Stimulated activated CD8-positive, alpha-beta memory T cell treated with anti-CD3 and anti-CD28 coated beads, Interleukin-12 subunit alpha, Interleukin-12 subunit beta, amount 100 ng/mL, for 1 hour (primary cell): ENCODE data around the gene DLGAP1.

Source experiments
- DNase-seq: peaks from one replicate; pipeline ENCODE4 v3.0.0-alpha.2; 2020; ENCODE audit warnings: low read depth

The DLGAP1 gene

GRCh38 chr18:4286256-4286655 is 168.9 kb downstream of the DLGAP1 start:
- DNase-seq = no peak

GRCh38 chr18:4285525-4285924 is 169.6 kb downstream of the DLGAP1 start:
- DNase-seq = no peak

GRCh38 chr18:4284528-4284927 is 170.6 kb downstream of the DLGAP1 start:
- no peak for DNase-seq

DNA sequence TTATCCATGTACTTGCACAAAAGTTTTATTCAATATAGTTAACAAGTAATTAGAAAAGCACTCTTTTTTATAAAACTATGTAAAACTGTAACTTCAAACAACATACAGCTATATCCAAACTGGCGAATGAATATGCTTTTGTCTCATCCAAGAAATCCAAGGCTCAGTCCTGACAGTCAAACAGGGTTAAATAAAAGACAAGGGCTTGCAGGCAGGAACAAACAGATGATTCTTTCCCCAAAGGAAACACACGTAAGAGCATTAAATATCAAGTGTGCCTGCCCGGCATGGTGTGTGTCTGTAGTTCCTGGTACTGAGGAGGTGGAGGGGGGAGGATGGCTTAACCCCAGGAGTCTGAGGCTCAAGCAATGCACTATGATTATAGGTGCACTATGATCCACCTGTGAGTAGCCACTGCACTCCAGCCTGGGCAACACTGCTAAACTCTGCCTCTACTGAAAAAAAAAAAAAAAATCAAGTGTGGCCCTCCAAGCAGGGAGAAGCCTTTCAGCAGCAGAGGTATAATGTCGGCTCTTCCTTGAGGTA is 171.3 kb downstream of the DLGAP1 start:
- no peak for DNase-seq

- no peak for DNase-seq
Observed at GRCh38 chr18:4282954-4283353, 172.2 kb downstream of the DLGAP1 start.

- DNase-seq = no peak
Observed at GRCh38 chr18:4276953-4277585, 178.0 kb downstream of the DLGAP1 start.

DNA sequence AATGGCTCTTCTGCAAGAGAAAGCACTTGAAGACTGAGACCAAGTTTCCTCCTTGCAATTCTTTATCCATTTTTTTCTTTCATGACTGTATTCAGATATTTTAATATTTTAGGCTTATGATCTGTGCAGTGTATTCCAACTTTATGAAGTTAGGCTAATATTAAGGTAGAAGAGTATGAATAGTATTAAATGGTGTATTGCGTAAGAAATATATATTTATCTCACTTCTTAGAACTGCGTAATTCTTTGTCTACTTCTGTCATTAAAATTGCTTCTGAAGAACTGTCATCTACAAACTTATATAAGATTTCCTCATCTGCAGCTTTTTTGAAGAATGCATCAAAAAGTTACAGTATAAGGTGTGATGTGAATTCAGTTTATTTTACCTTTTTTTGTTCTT is 183.2 kb downstream of the DLGAP1 start:
- no peak for DNase-seq

- no peak for DNase-seq
Observed at GRCh38 chr18:4270988-4271387, 184.1 kb downstream of the DLGAP1 start.

DNA sequence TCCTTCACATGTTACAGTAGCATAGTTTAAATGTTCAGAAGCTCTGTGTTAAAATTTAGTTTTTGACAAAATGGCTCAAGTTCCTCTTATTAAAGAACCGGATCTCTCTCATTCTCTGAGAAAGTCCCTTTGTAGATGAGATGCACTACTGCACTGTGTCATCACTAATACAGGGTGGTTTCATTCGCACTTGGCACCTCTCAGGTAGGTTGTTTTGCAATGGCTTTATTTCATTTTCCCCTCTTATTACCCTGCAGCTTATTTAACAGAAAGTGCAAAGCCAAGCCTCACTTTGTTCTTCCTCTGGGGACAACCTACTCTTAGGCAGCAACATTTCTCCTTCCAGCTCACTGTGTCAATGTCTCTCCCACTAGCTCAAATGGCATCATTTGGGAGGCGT is 185.1 kb downstream of the DLGAP1 start:
- DNase-seq = no peak

GRCh38 chr18:4267641-4268040 is 187.5 kb downstream of the DLGAP1 start:
- DNase-seq = no peak

GRCh38 chr18:4264347-4264791 is 190.7 kb downstream of the DLGAP1 start:
- DNase-seq = no peak

DNA sequence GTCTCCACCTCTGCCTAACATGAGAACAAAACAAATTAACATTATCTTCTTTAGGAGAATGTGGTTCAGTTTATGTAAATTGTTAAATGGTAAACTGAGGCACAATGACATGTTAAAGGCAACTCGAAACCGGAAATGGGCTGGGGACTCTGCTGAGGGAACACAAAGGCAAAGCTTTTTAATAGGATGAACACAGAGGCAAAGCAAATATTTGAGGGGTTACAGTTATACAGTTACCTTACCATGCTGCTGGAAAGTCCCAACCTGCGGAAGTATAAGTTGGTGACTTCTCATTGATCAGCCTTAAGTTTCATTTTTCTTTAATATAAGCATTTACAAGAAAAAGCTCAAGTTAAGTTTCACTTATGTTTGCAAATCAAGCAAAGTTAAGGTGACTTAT is 195.0 kb downstream of the DLGAP1 start:
- DNase-seq = no peak

DNA sequence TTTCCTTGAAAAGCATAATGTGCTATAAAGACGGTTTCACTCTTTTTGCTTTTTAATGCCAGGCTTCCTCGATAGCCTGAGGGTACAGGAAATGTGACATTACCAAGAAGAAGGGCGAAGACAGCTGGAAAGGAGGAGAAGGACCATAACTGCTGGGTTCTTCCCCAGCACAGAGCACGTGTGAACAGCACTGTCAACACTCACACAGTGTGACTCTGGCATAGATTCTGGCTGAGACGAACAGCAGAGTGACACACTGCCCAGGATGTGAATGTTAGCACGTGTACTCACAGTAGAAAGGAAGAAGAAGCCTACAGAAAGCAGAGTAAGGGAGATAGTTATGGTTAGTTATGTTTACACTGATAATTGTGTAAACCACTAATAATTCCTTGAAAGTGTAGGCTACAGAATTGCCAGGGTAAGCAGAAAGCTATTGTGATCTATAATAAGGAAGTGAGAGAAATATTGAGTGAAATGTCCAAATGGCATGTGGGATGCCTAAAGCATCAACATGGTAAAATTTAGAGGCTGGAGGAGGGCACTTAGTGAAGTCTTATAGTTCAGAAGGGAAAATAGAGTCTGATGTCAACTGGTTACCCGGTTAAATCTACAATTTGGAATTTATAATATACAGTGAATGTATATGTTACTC is 198.2 kb downstream of the DLGAP1 start:
- no peak for DNase-seq

- no peak for DNase-seq
Observed at GRCh38 chr18:4254840-4255239, 200.3 kb downstream of the DLGAP1 start.

GRCh38 chr18:4252829-4253228 is 202.3 kb downstream of the DLGAP1 start:
- no peak for DNase-seq

GRCh38 chr18:4251873-4252272 is 203.2 kb downstream of the DLGAP1 start:
- DNase-seq = no peak

GRCh38 chr18:4251206-4251605 is 203.9 kb downstream of the DLGAP1 start:
- DNase-seq = no peak

- no peak for DNase-seq
Observed at GRCh38 chr18:4250141-4250540, 205.0 kb downstream of the DLGAP1 start.

- DNase-seq = no peak
Observed at GRCh38 chr18:4248686-4249085, 206.4 kb downstream of the DLGAP1 start.

DNA sequence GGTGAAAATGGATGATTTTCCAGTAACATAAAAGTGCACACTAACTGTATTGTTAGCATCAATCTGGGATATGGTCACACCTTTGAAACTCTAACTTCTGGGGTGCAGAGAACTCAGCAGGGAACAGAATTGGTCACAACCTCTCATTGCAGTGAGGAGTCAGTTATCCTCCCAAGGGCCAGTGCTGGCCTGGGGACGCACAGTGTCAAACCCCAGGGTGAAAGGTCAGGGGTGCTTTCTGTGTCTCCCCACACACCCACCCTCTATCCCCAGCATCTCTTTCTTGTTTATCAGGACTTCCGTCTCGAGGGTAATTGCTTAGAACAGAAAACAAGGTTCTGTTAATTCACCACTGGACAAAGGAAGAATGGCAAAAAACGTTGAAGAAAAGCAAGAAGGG is 208.7 kb downstream of the DLGAP1 start:
- DNase-seq = no peak

GRCh38 chr18:4245456-4245855 is 209.7 kb downstream of the DLGAP1 start:
- DNase-seq = no peak

- no peak for DNase-seq
Observed at GRCh38 chr18:4242431-4243161, 212.5 kb downstream of the DLGAP1 start.

DNA sequence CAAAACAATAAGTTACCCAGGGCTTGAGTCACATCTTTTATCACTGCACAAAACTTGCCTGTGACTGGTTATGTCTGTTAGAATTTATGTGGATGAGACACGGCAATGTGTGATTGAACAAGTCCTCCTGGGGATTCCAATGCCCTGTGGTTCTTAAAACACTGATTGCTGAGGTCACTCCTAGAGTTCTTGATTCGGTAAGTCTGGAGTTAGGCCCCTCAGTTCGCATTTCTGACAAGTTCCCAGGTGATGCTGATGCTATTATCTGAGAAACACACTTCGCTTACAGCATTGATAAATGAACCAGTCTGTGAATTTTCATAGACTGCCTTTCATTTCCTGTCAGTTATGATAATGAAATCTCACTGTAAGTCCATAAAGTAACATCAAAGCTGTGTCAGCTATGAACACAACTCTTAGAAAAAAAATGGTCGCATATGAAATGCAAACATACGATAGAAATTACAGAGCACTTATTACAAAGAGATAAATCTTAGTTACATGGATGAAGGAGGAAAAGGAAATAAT is 214.0 kb downstream of the DLGAP1 start:
- DNase-seq = no peak
